SK-N-SH (cell line): ENCODE measurements around the gene CDH4.

Experiments used
- CTCF ChIP-seq: fragments of 200-600 bp; sonication (generic); IDR thresholded peaks from 2 replicates; pipeline ENCODE4 v1.6.1; 2017; ENCODE audit warnings: antibody characterized with exemption, mild to moderate bottlenecking, moderate library complexity
- JUND ChIP-seq: IDR thresholded peaks from 2 replicates; pipeline ENCODE4 v1.4.0; 2012

GRCh38 chr20:61737812-61738443 lies 485.9 kb downstream of the CDH4 start:
- TF ChIP-seq CTCF (no peak), JUND (no peak)
